SIG-M5 treated with dmso at 0.1 percent for 504 hours (cell line): ENCODE results near the gene SOX4.
A peak's percentile ranks its signal among the peaks of the same experiment; 100 is the strongest.
"Not testable (repeated sequence)": the region's sequence is repeated elsewhere in the genome, so short reads cannot be mapped to it uniquely, and the experiment has no call there.

Experiments
- DNase-seq: peaks from one replicate; lab custom pipeline; 2025; ENCODE audit not compliant: unreplicated experiment; lab: John Stamatoyannopoulos, UW

SOX4 gene

GRCh38 chr6:21593412-21593926 is at the start of gene SOX4:
Gene SOX4, plus strand, starts transcription at chr6:21593751. Its CDS starts 784 bp downstream, at chr6:21594535.
- DNase-seq, result peak; percentile 98

- not testable (repeated sequence) for DNase-seq
Measured at GRCh38 chr6:21552286-21552685, 41.3 kb upstream of the SOX4 start.

GRCh38 chr6:21554286-21554685 is 39.3 kb upstream of the SOX4 start:
- DNase-seq, result no peak

GRCh38 chr6:21555197-21555596 is 38.4 kb upstream of the SOX4 start:
- no peak for DNase-seq

- no peak for DNase-seq
Measured at GRCh38 chr6:21556511-21556910, 37.0 kb upstream of the SOX4 start.

- DNase-seq, result no peak
Measured at GRCh38 chr6:21556968-21557721, 36.4 kb upstream of the SOX4 start.

- DNase-seq, result no peak
Measured at GRCh38 chr6:21559238-21559637, 34.3 kb upstream of the SOX4 start.

- DNase-seq, result no peak
Measured at GRCh38 chr6:21560249-21560648, 33.3 kb upstream of the SOX4 start.

GRCh38 chr6:21565431-21565830 is 28.1 kb upstream of the SOX4 start:
- DNase-seq, result no peak

- no peak for DNase-seq
Measured at GRCh38 chr6:21578523-21578922, 15.0 kb upstream of the SOX4 start.

GRCh38 chr6:21582651-21583050 is 10.9 kb upstream of the SOX4 start:
- DNase-seq, result no peak

GRCh38 chr6:21586300-21586699 is 7.3 kb upstream of the SOX4 start:
- DNase-seq, result no peak

GRCh38 chr6:21586740-21587178 is 6.8 kb upstream of the SOX4 start:
- DNase-seq, result no peak

GRCh38 chr6:21587179-21587960 is 6.2 kb upstream of the SOX4 start:
- peak; percentile 60 for DNase-seq

- DNase-seq, result peak; percentile 65
Measured at GRCh38 chr6:21587961-21588480, 5.5 kb upstream of the SOX4 start.

- peak; percentile 70 for DNase-seq
Measured at GRCh38 chr6:21588481-21589351, 4.8 kb upstream of the SOX4 start.

GRCh38 chr6:21589352-21590345 is 3.9 kb upstream of the SOX4 start:
- DNase-seq, result peak; percentile 79

GRCh38 chr6:21590346-21590745 is 3.2 kb upstream of the SOX4 start:
- DNase-seq, result no peak

- DNase-seq, result no peak
Measured at GRCh38 chr6:21591446-21591845, 2.1 kb upstream of the SOX4 start.

- no peak for DNase-seq
Measured at GRCh38 chr6:21592953-21593352, 598 bp upstream of the SOX4 start.
